GM12878 (cell line): ENCODE results near the gene ZKSCAN1.

ENCODE experiments used
- CBFB ChIP-seq: IDR thresholded peaks from 2 replicates; pipeline ENCODE4 v1.6.1; 2016; ENCODE audit warnings: antibody characterized with exemption, low read depth
- CBX3 ChIP-seq: fragments of 200-600 bp; sonication (generic); IDR thresholded peaks from 2 replicates; pipeline ENCODE4 v1.6.1; 2016; ENCODE audit warnings: low read depth, borderline replicate concordance
- EGR1 ChIP-seq, 2 experiments: IDR thresholded peaks; 1 replicate in 1 of 2; 2 replicates in 1 of 2; pipeline ENCODE4 v1.6.1; 2011 to 2012; ENCODE audit warnings: low read depth in 2 of 2, low read length in 2 of 2, borderline replicate concordance in 1 of 2, mild to moderate bottlenecking in 1 of 2, moderate library complexity in 1 of 2
- EZH2 ChIP-seq: IDR thresholded peaks from 2 replicates; pipeline ENCODE4 v1.6.1; 2012; ENCODE audit warnings: low read depth, mild to moderate bottlenecking, control low read depth, inconsistent platforms, low read length, borderline replicate concordance; ENCODE audit not compliant: control insufficient read depth
- MEF2A ChIP-seq: IDR thresholded peaks from 2 replicates; pipeline ENCODE4 v1.6.1; 2011; ENCODE audit warnings: low read depth, mild to moderate bottlenecking, low read length, moderate library complexity; ENCODE audit not compliant: insufficient read depth
- POLR2A ChIP-seq: IDR thresholded peaks from 2 replicates; pipeline ENCODE4 v1.6.1; 2011; ENCODE audit warnings: low read depth, mild to moderate bottlenecking, low read length
- POLR2AphosphoS5 ChIP-seq: IDR thresholded peaks from 2 replicates; pipeline ENCODE4 v1.6.1; 2011; ENCODE audit warnings: mild to moderate bottlenecking, low read length, inconsistent platforms
- TCF12 ChIP-seq: IDR thresholded peaks from 2 replicates; pipeline ENCODE4 v1.6.1; 2011; ENCODE audit warnings: low read depth, mild to moderate bottlenecking, low read length
- YY1 ChIP-seq: IDR thresholded peaks from 2 replicates; pipeline ENCODE4 v1.6.1; 2011; ENCODE audit warnings: low read depth, mild to moderate bottlenecking, low read length
- TF ChIP-seq, protein P1 (sequence below): IDR thresholded peaks from 2 replicates; pipeline ENCODE4 v1.6.1; 2012; ENCODE audit warnings: mild to moderate bottlenecking, low read depth, low read length
- TF ChIP-seq, protein P2 (sequence below), 3 experiments: IDR thresholded peaks in 2 of 3; conservative IDR thresholded peaks in 1 of 3; 2 replicates each; pipeline ENCODE4 v1.5.1; 2011; ENCODE audit warnings: low read depth in 3 of 3, low read length in 3 of 3, mild to moderate bottlenecking in 3 of 3, control low read depth in 2 of 3, moderate library complexity in 2 of 3, inconsistent platforms in 1 of 3, mixed read lengths in 1 of 3; ENCODE audit not compliant: control insufficient read depth in 2 of 3, insufficient read depth in 1 of 3; ENCODE audit errors: extremely low read depth in 1 of 3

DNA sequence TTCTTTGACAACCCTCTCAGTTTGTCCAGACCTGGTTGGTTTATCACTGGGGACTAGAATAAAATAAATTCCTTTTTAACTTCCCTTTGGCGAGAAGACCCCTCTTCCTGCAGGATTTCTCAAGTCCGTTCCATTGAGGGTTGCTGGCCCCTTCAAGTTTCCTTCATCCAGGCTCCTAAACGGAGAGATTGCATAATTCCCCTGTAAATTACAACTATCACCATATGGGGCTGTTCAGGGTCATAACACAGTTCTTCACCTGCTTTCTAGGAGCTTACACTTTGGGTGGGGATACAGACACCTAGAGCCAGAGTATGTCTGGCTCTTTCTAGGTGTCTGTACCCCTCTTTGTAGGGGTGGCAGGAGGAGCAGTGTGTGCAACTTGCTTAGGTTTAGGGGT, 70.1 kb downstream of the ZKSCAN1 start:
- TF ChIP-seq CBFB = no peak
- no peak for TF ChIP-seq EZH2
- no peak for TF ChIP-seq YY1
- TF ChIP-seq, protein P1, sequence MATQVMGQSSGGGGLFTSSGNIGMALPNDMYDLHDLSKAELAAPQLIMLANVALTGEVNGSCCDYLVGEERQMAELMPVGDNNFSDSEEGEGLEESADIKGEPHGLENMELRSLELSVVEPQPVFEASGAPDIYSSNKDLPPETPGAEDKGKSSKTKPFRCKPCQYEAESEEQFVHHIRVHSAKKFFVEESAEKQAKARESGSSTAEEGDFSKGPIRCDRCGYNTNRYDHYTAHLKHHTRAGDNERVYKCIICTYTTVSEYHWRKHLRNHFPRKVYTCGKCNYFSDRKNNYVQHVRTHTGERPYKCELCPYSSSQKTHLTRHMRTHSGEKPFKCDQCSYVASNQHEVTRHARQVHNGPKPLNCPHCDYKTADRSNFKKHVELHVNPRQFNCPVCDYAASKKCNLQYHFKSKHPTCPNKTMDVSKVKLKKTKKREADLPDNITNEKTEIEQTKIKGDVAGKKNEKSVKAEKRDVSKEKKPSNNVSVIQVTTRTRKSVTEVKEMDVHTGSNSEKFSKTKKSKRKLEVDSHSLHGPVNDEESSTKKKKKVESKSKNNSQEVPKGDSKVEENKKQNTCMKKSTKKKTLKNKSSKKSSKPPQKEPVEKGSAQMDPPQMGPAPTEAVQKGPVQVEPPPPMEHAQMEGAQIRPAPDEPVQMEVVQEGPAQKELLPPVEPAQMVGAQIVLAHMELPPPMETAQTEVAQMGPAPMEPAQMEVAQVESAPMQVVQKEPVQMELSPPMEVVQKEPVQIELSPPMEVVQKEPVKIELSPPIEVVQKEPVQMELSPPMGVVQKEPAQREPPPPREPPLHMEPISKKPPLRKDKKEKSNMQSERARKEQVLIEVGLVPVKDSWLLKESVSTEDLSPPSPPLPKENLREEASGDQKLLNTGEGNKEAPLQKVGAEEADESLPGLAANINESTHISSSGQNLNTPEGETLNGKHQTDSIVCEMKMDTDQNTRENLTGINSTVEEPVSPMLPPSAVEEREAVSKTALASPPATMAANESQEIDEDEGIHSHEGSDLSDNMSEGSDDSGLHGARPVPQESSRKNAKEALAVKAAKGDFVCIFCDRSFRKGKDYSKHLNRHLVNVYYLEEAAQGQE = no peak
- TF ChIP-seq MEF2A = no peak
- no peak for TF ChIP-seq EGR1 (IDR thresholded peaks at IDR 0.05; ENCODE audit: borderline replicate concordance in 1 of 2, low read depth in 2 of 2, low read length in 2 of 2)
- no peak for TF ChIP-seq POLR2A
- no peak for TF ChIP-seq POLR2AphosphoS5
- TF ChIP-seq, protein P2, sequence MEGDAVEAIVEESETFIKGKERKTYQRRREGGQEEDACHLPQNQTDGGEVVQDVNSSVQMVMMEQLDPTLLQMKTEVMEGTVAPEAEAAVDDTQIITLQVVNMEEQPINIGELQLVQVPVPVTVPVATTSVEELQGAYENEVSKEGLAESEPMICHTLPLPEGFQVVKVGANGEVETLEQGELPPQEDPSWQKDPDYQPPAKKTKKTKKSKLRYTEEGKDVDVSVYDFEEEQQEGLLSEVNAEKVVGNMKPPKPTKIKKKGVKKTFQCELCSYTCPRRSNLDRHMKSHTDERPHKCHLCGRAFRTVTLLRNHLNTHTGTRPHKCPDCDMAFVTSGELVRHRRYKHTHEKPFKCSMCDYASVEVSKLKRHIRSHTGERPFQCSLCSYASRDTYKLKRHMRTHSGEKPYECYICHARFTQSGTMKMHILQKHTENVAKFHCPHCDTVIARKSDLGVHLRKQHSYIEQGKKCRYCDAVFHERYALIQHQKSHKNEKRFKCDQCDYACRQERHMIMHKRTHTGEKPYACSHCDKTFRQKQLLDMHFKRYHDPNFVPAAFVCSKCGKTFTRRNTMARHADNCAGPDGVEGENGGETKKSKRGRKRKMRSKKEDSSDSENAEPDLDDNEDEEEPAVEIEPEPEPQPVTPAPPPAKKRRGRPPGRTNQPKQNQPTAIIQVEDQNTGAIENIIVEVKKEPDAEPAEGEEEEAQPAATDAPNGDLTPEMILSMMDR (IDR thresholded peaks at IDR 0.05 in 2 of 3, conservative IDR thresholded peaks at IDR 0.05 in 1 of 3; ENCODE audit: control insufficient read depth in 2 of 3, extremely low read depth in 1 of 3, insufficient read depth in 1 of 3, low read depth in 3 of 3, low read length in 3 of 3) = no peak
- TF ChIP-seq CBX3 = no peak
- no peak for TF ChIP-seq TCF12
